Body of pancreas (tissue), 4 donors: ENCODE data around the gene TMEM126B.
"Not testable (repeated sequence)": the region's sequence is repeated elsewhere in the genome, so short reads cannot be mapped to it uniquely, and the experiment has no call there.

Source experiments
- POLR2A ChIP-seq, 3 donors: fragments of 450-650 bp; IDR thresholded peaks; one replicate each; pipeline ENCODE4 v1.6.1; 2016; ENCODE audit warnings: antibody characterized with exemption in 3 of 3, mild to moderate bottlenecking in 2 of 3
- TF ChIP-seq, protein P1 (sequence below), 7 experiments: fragments of 450-650 bp in 4 of 7; fragments of 200-600 bp in 3 of 7; sonication (generic) in 3 of 7; IDR thresholded peaks; one replicate each; pipeline ENCODE4 v1.5.1; 2016 to 2019; ENCODE audit warnings: antibody characterized with exemption in 7 of 7

DNA sequence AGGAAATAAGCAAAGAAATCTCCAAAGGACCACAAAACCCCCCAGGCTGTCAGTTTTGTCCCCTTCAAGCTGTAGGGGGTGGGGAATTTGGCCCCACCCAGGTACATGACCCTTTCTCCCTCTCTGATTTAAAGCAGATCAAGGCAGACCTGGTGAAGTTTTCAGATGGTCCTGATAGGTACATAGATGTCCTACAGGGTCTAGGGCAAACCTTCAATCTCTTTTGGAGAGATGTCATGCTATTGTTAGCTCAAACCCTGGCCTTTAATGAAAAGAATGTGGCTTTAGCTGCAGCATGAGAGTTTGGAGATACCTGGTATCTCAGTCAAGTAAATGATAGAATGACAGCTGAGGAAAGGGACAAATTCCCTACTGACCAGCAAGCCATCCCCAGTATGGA, 19.8 kb upstream of the TMEM126B start:
- TF ChIP-seq, protein P1, sequence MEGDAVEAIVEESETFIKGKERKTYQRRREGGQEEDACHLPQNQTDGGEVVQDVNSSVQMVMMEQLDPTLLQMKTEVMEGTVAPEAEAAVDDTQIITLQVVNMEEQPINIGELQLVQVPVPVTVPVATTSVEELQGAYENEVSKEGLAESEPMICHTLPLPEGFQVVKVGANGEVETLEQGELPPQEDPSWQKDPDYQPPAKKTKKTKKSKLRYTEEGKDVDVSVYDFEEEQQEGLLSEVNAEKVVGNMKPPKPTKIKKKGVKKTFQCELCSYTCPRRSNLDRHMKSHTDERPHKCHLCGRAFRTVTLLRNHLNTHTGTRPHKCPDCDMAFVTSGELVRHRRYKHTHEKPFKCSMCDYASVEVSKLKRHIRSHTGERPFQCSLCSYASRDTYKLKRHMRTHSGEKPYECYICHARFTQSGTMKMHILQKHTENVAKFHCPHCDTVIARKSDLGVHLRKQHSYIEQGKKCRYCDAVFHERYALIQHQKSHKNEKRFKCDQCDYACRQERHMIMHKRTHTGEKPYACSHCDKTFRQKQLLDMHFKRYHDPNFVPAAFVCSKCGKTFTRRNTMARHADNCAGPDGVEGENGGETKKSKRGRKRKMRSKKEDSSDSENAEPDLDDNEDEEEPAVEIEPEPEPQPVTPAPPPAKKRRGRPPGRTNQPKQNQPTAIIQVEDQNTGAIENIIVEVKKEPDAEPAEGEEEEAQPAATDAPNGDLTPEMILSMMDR (IDR thresholded peaks at IDR 0.05) = not testable (repeated sequence)
- not testable (repeated sequence) for TF ChIP-seq POLR2A (IDR thresholded peaks at IDR 0.05)
